Peyer's patch (tissue), 4 donors: ENCODE results near the gene MARCHF6.

ENCODE experiments used
- POLR2A ChIP-seq, 2 donors: fragments of 450-650 bp; IDR thresholded peaks; one replicate each; pipeline ENCODE4 v1.5.1; 2017; ENCODE audit warnings: antibody characterized with exemption in 2 of 2, mild to moderate bottlenecking in 2 of 2, moderate library complexity in 2 of 2
- TF ChIP-seq, protein P1 (sequence below), 6 experiments: fragments of 450-650 bp in 4 of 6; fragments of 200-600 bp in 2 of 6; sonication (generic) in 1 of 6; IDR thresholded peaks; one replicate each; pipeline ENCODE4 v1.5.1; 2017 to 2019; ENCODE audit warnings: antibody characterized with exemption in 6 of 6, mild to moderate bottlenecking in 3 of 6, moderate library complexity in 1 of 6

DNA sequence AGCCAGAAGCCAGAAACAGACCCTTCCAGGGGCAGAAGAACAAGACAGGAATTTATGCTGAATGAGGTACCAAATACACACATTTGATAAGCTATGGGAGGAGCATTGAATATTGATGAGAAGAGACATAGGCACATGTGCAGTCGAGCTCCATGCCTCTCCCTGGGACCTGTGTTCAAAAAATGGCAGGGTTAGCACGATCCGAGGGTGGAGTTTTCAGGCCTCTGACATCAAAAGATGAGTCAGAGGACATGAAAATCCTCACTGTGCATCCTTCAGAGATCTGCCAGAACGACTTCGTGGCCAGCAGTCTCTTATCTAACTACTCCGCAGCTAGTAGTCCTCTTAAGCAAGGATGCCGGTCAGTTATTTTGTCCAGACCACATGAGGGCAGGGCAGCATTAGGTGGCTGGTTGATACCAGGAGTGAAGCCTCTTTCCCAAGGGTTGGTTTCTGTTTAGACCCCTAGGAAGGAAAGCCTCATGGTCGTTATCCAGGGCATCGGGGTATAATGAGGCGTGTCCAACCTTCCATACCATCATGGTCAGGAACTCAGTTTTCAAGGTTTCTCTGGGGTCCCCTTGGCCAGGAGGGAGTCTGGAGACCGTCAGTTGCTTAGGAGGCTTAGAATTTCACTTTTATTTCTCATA lies 34.2 kb upstream of the MARCHF6 start:
- TF ChIP-seq, protein P1, sequence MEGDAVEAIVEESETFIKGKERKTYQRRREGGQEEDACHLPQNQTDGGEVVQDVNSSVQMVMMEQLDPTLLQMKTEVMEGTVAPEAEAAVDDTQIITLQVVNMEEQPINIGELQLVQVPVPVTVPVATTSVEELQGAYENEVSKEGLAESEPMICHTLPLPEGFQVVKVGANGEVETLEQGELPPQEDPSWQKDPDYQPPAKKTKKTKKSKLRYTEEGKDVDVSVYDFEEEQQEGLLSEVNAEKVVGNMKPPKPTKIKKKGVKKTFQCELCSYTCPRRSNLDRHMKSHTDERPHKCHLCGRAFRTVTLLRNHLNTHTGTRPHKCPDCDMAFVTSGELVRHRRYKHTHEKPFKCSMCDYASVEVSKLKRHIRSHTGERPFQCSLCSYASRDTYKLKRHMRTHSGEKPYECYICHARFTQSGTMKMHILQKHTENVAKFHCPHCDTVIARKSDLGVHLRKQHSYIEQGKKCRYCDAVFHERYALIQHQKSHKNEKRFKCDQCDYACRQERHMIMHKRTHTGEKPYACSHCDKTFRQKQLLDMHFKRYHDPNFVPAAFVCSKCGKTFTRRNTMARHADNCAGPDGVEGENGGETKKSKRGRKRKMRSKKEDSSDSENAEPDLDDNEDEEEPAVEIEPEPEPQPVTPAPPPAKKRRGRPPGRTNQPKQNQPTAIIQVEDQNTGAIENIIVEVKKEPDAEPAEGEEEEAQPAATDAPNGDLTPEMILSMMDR (IDR thresholded peaks at IDR 0.05): no peak
- TF ChIP-seq POLR2A (IDR thresholded peaks at IDR 0.05): no peak
